NB4 (cell line): ENCODE results near the gene STX19.

Source experiments
- CTCF ChIP-seq: IDR thresholded peaks from one replicate; pipeline ENCODE4 v1.5.1; 2012; ENCODE audit warnings: low read depth, low read length
- MAX ChIP-seq: IDR thresholded peaks from 2 replicates; pipeline ENCODE4 v1.6.1; 2011; ENCODE audit warnings: low read depth, low read length
- MYC ChIP-seq: IDR thresholded peaks from 2 replicates; pipeline ENCODE4 v1.6.1; 2011; ENCODE audit warnings: low read depth, low read length

GRCh38 chr3:94043285-94043684, 14.9 kb upstream of the STX19 start:
- TF ChIP-seq CTCF (no peak), MAX (no peak), MYC (no peak)
